Left ventricle myocardium inferior (tissue), 1 donor: ENCODE data around the gene STRIT1. TPM values are rescaled to one million over a fixed set of nuclear protein-coding genes. Genes with fewer than 3 reads are reported as not detected.

Source experiments
- DNase-seq: peaks from one replicate; pipeline ENCODE4 v3.0.0-alpha.2; 2020
- H3K27ac ChIP-seq: fragments of 200-600 bp; replicated peaks from 2 replicates; pipeline ENCODE4 v1.8.0; 2021
- H3K27me3 ChIP-seq: fragments of 200-600 bp; 2 replicates; pipeline ENCODE4 v1.8.0; 2021; ENCODE audit warnings: low read depth
- H3K36me3 ChIP-seq: fragments of 200-600 bp; 2 replicates; pipeline ENCODE4 v1.8.0; 2021
- H3K4me1 ChIP-seq: fragments of 200-600 bp; 2 replicates; pipeline ENCODE4 v1.8.0; 2021
- H3K4me3 ChIP-seq: fragments of 200-600 bp; 2 replicates; pipeline ENCODE4 v1.8.0; 2021; ENCODE audit warnings: mild to moderate bottlenecking, moderate library complexity
- H3K9me3 ChIP-seq: fragments of 200-600 bp; replicated peaks from 2 replicates; pipeline ENCODE4 v1.8.0; 2021
- intact Hi-C: fragments of 100-400 bp; cut with micrococcal nuclease; formaldehyde crosslinking; loops from one replicate; pipeline ENCODE4 v1.11.0; 2022
- total RNA-seq: library from RNA; stranded (reverse); fragmentation: NEBNext Ultra II Directional; extraction: Animal tissue kit (Norgen Biotek cat#: 25700); gene quantifications from one replicate; pipeline ENCODE4 v1.2.1, GENCODE V29; 2021
- TF ChIP-seq, protein P1 (sequence below): fragments of 200-600 bp; IDR thresholded peaks from 2 replicates; pipeline ENCODE4 v1.8.0; 2021; ENCODE audit warnings: antibody characterized with exemption, mild to moderate bottlenecking, borderline replicate concordance
- donor health status: DM: no; HTN: yes; CAD: no; lungs with severe emphysema.

Gene STRIT1
- total RNA-seq, 1 donor from 2014 or later = 11.7 TPM

GRCh38 chr3:155296413-155296812 is 2.9 kb upstream of the STRIT1 start:
- no peaks in the 10 kb centered on the region for H3K36me3 ChIP-seq

GRCh38 chr3:155292693-155293092 is 790 bp downstream of the STRIT1 start:
- H3K27me3 ChIP-seq = no peaks in the 10 kb centered on the region
- no peaks in the 10 kb centered on the region for H3K36me3 ChIP-seq
- intact Hi-C loops = no loop called here
- no peak for DNase-seq
- TF ChIP-seq, protein P1, sequence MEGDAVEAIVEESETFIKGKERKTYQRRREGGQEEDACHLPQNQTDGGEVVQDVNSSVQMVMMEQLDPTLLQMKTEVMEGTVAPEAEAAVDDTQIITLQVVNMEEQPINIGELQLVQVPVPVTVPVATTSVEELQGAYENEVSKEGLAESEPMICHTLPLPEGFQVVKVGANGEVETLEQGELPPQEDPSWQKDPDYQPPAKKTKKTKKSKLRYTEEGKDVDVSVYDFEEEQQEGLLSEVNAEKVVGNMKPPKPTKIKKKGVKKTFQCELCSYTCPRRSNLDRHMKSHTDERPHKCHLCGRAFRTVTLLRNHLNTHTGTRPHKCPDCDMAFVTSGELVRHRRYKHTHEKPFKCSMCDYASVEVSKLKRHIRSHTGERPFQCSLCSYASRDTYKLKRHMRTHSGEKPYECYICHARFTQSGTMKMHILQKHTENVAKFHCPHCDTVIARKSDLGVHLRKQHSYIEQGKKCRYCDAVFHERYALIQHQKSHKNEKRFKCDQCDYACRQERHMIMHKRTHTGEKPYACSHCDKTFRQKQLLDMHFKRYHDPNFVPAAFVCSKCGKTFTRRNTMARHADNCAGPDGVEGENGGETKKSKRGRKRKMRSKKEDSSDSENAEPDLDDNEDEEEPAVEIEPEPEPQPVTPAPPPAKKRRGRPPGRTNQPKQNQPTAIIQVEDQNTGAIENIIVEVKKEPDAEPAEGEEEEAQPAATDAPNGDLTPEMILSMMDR = no peak
- no peak overlapping the region for H3K27ac ChIP-seq
- H3K9me3 ChIP-seq = peaks cover 18% of the 10 kb centered on the region
- H3K4me3 ChIP-seq = no peak overlapping the region
- H3K4me1 ChIP-seq = no peaks in the 10 kb centered on the region

More at GRCh38 chr3:155296413-155296812, 2.9 kb upstream of the STRIT1 start:
- DNase-seq = no peak
- Histone ChIP-seq H3K27me3 (no peaks in the 10 kb centered on the region), H3K9me3 (peaks cover 28% of the 10 kb centered on the region), H3K27ac (no peak overlapping the region), H3K4me3 (no peak overlapping the region), H3K4me1 (no peaks in the 10 kb centered on the region)
- intact Hi-C loops = no loop called here
- TF ChIP-seq, protein P1 = no peak

GRCh38 chr3:155292133-155292532 is 1.4 kb downstream of the STRIT1 start:
- Histone ChIP-seq H3K27ac (no peak overlapping the region), H3K27me3 (no peaks in the 10 kb centered on the region), H3K36me3 (no peaks in the 10 kb centered on the region), H3K4me3 (no peak overlapping the region), H3K9me3 (peaks cover 12% of the 10 kb centered on the region), H3K4me1 (no peaks in the 10 kb centered on the region)
- intact Hi-C loops = no loop called here
- no peak for DNase-seq
- TF ChIP-seq, protein P1 = no peak

DNA sequence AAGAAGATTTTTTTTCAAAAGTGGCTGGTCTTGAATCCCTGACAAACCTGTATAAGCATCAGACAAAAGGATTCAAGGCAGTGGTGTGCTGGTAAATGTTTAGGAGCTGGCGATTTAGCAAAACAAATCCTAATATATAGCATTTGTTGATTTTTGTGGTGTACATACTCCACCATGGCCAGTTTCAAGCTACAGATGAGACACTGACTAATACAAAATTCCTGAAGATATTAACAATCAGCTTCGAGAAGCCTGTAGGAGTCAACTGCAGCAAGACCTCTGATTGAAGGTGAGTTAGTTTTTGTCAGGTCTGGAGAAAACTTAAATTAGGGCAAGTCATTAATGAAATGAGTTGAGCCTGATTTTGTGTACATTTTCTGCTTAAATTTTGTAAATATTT is 6.7 kb downstream of the STRIT1 start:
- H3K27ac ChIP-seq = no peak overlapping the region
- TF ChIP-seq, protein P1 = no peak
- no peak for DNase-seq
- H3K4me3 ChIP-seq = no peak overlapping the region
- no peaks in the 10 kb centered on the region for H3K4me1 ChIP-seq
- H3K36me3 ChIP-seq = no peaks in the 10 kb centered on the region
- intact Hi-C loops = no loop called here
- no peaks in the 10 kb centered on the region for H3K27me3 ChIP-seq
- H3K9me3 ChIP-seq = no peaks in the 10 kb centered on the region

DNA sequence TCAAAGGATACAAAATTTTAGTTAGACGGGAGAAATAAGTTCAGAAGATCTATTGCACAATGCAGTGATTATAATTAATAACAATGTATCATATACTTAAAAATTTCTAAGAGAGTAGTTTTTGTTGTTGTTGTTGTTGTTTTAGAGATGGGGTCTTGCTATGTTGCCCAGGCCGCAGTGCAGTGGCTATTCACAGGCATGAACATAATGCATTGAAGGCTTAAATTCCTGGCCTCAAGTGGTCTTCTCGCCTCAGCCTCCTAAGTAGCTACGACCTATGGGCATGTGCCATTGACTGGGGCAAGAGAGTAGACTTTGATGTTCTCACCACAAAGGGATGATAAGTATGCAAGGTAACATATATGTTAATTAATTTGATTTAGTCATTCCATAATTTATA is 7.5 kb downstream of the STRIT1 start:
- Histone ChIP-seq H3K36me3 (no peaks in the 10 kb centered on the region), H3K27me3 (no peaks in the 10 kb centered on the region)
- no peak for DNase-seq

More for the DNA sequence above, 7.5 kb downstream of the STRIT1 start:
- H3K9me3 ChIP-seq = no peaks in the 10 kb centered on the region
- no peak overlapping the region for H3K4me3 ChIP-seq
- intact Hi-C loops = no loop called here
- no peak overlapping the region for H3K27ac ChIP-seq
- TF ChIP-seq, protein P1 = no peak
- H3K4me1 ChIP-seq = no peaks in the 10 kb centered on the region
